Sigmoid colon (tissue), 7 donors: ENCODE results near the gene SYNE2. TPM values are rescaled to one million over a fixed set of nuclear protein-coding genes. Genes with fewer than 3 reads are reported as not detected.

ENCODE experiments used
- DNase-seq: peaks from one replicate; pipeline ENCODE4 v3.0.0-alpha.2; 2019
- H3K27ac ChIP-seq, 4 donors: fragments of 200-600 bp; sonication (generic); one replicate each; pipeline ENCODE4 v1.5.1; 2016 to 2019; ENCODE audit warnings: mild to moderate bottlenecking in 1 of 4
- H3K27me3 ChIP-seq, 3 donors: fragments of 200-600 bp; sonication (generic); one replicate each; pipeline ENCODE4 v1.5.1; 2019; ENCODE audit warnings: mild to moderate bottlenecking in 1 of 3
- H3K36me3 ChIP-seq, 4 donors: fragments of 200-600 bp; sonication (generic); one replicate each; pipeline ENCODE4 v1.5.1; 2016 to 2019
- H3K4me1 ChIP-seq, 4 donors: fragments of 200-600 bp; sonication (generic); one replicate each; pipeline ENCODE4 v1.5.1; 2017 to 2019
- H3K4me3 ChIP-seq, 4 donors: fragments of 200-600 bp; sonication (generic); one replicate each; pipeline ENCODE4 v1.5.1; 2017 to 2019; ENCODE audit warnings: mild to moderate bottlenecking in 2 of 4, moderate library complexity in 1 of 4
- H3K9me3 ChIP-seq, 4 donors: fragments of 200-600 bp in 3 of 4; sonication (generic) in 3 of 4; one replicate each; pipeline versions ENCODE4 v1.5.1 to v1.6.1; 2013 to 2019
- CTCF ChIP-seq, 4 experiments: fragments of 450-650 bp in 3 of 4; fragments of 200-600 bp in 1 of 4; IDR thresholded peaks; one replicate each; pipeline ENCODE4 v1.5.1; 2016 to 2019; ENCODE audit warnings: antibody characterized with exemption in 4 of 4, mild to moderate bottlenecking in 3 of 4, moderate library complexity in 2 of 4
- EP300 ChIP-seq, 4 donors: sonication (generic); formaldehyde crosslinking; IDR thresholded peaks; one replicate each; pipeline ENCODE4 v1.6.1; 2017; ENCODE audit warnings: antibody characterized with exemption in 4 of 4
- POLR2A ChIP-seq, 2 donors: fragments of 450-650 bp; IDR thresholded peaks; one replicate each; pipeline ENCODE4 v1.6.1; 2016; ENCODE audit warnings: antibody characterized with exemption in 2 of 2, mild to moderate bottlenecking in 2 of 2, moderate library complexity in 2 of 2
- POLR2AphosphoS5 ChIP-seq, 4 donors: sonication (generic); formaldehyde crosslinking; IDR thresholded peaks; one replicate each; pipeline ENCODE4 v1.6.1; 2017; ENCODE audit warnings: antibody characterized with exemption in 4 of 4
- WGBS, 2 donors: extraction: QIAGEN DNeasy Blood & Tissue Kit; methylation state at CpG; one replicate each; pipeline ENCODE4 v1.1.7; 2013; 5-methylcytosine and 5-hydroxymethylcytosine counted together
- intact Hi-C: fragments of 100-400 bp; cut with DNase I; formaldehyde crosslinking; loops from one replicate; pipeline ENCODE4 v1.15.1; 2023
- polyA plus RNA-seq, 3 donors: library from polyadenylated mRNA; stranded (reverse); fragments of 200-250 nt; gene quantifications; one replicate each; pipeline ENCODE4 v1.2.3, GENCODE V29; 2013
- total RNA-seq, 4 donors: library from RNA; depleted of rRNA; stranded (reverse); fragments of >200 nt; gene quantifications; one replicate each; pipeline ENCODE4 v1.1.0, GENCODE V29; 2016
- donor health status: healthy with polysubstance abuse.
- donor health status: Bipolar disorder and iron deficiency.
- donor health status: healthy.

SYNE2 gene
- total and polyA plus RNA-seq, 7 donors: 25.8 to 70.6 (median 54.6) TPM

DNA sequence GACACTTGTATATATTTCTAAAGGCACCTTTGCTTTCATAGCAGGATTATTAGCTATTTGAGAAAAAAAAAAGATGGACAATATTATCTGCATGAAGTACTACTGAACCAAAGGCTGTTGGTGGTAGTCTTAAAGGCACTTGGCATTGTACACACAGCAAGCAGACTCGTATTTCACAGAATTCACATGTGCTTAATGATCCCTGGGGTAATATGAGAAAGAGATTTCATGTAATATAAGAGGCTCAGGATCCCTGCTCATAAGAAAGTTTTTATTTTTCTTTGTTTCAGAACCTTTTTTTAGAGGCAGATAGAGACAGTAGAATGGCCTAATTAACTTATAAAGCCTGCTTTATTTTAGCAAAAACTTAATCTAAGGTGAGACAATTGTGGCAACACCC is 59.5 kb downstream of the SYNE2 start:
- TF ChIP-seq EP300 (IDR thresholded peaks at IDR 0.05): no peak
- TF ChIP-seq POLR2AphosphoS5 (IDR thresholded peaks at IDR 0.05): no peak
- TF ChIP-seq POLR2A (IDR thresholded peaks at IDR 0.05): no peak
- no peak for TF ChIP-seq CTCF (IDR thresholded peaks at IDR 0.05)
- intact Hi-C loops: no loop called here

DNA sequence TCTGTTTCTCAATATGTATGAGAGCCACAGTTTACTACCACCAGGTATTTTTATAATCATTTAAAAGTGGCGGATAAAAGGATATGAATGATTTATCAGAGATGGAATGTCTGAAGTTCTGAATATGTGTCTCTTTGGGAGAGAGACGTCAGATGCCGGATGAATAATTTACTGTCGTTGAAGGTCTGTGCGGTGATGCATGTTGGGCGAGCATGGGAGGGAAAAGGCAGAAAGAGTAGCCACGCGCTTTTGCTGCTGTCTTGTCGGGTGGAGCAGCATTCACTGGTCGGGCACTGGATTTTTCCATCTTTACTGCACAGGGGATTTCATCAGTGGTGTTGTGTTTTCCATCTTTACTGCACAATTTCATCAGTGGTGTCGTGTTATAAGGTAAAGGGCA is 65.6 kb downstream of the SYNE2 start:
- Histone ChIP-seq H3K4me1 (peaks cover 0 to 17% (median 4%) of the 10 kb centered on the region in 4 donors), H3K4me3 (no peak overlapping the region), H3K27ac (no peak overlapping the region), H3K9me3 (no peaks in the 10 kb centered on the region), H3K36me3 (no peaks in the 10 kb centered on the region), H3K27me3 (no peaks in the 10 kb centered on the region)
- WGBS, 2 donors: 94 to 96% methylated on average over 11 of the region's 11 CpGs
- DNase-seq: no peak
- TF ChIP-seq POLR2AphosphoS5 (IDR thresholded peaks at IDR 0.05) (no peak), POLR2A (IDR thresholded peaks at IDR 0.05) (no peak), CTCF (IDR thresholded peaks at IDR 0.05) (no peak), EP300 (IDR thresholded peaks at IDR 0.05) (no peak)
- intact Hi-C loops: no loop called here

More for the DNA sequence above, 59.5 kb downstream of the SYNE2 start:
- Histone ChIP-seq H3K9me3 (no peaks in the 10 kb centered on the region), H3K36me3 (no peaks in the 10 kb centered on the region), H3K27ac (no peak overlapping the region), H3K4me1 (peaks cover 0 to 22% (median 10%) of the 10 kb centered on the region in 4 donors), H3K27me3 (no peaks in the 10 kb centered on the region), H3K4me3 (no peak overlapping the region)
- WGBS, 2 donors: 90 to 95% methylated on average over 1 of the region's 1 CpG
- no peak for DNase-seq

- Histone ChIP-seq H3K4me1 (peaks cover 0 to 8% (median 4%) of the 10 kb centered on the region in 4 donors), H3K36me3 (no peaks in the 10 kb centered on the region), H3K27ac (peak overlapping the region; percentile 31 to 71 (median 56)), H3K27me3 (no peaks in the 10 kb centered on the region), H3K9me3 (no peaks in the 10 kb centered on the region), H3K4me3 (no peak overlapping the region)
- intact Hi-C loops: no loop called here
- WGBS, 2 donors: 28 to 60% methylated on average over 5 of the region's 5 CpGs
- TF ChIP-seq CTCF (IDR thresholded peaks at IDR 0.05) (no peak), POLR2A (IDR thresholded peaks at IDR 0.05) (no peak), EP300 (IDR thresholded peaks at IDR 0.05) (peak in 1 of 4 donors; percentile 30), POLR2AphosphoS5 (IDR thresholded peaks at IDR 0.05) (peak in 2 of 4 donors; percentile 9 to 17)
- DNase-seq: no peak
Measured at GRCh38 chr14:63922696-63923421, 70.1 kb downstream of the SYNE2 start.

GRCh38 chr14:63923422-63923752 is 70.6 kb downstream of the SYNE2 start:
- intact Hi-C loops: no loop called here
- no peaks in the 10 kb centered on the region for H3K36me3 ChIP-seq
- H3K27ac ChIP-seq: peak overlapping the region in 3 of 4 donors; percentile 35 to 71 (median 55)
- TF ChIP-seq EP300 (IDR thresholded peaks at IDR 0.05): no peak
- TF ChIP-seq POLR2AphosphoS5 (IDR thresholded peaks at IDR 0.05): no peak
- TF ChIP-seq POLR2A (IDR thresholded peaks at IDR 0.05): no peak
- no peak for TF ChIP-seq CTCF (IDR thresholded peaks at IDR 0.05)
- H3K4me1 ChIP-seq: peaks cover 0 to 8% (median 4%) of the 10 kb centered on the region in 4 donors
- H3K9me3 ChIP-seq: no peaks in the 10 kb centered on the region
- H3K4me3 ChIP-seq: no peak overlapping the region
- H3K27me3 ChIP-seq: no peaks in the 10 kb centered on the region
- no peak for DNase-seq

- TF ChIP-seq EP300 (IDR thresholded peaks at IDR 0.05) (no peak), CTCF (IDR thresholded peaks at IDR 0.05) (no peak), POLR2AphosphoS5 (IDR thresholded peaks at IDR 0.05) (no peak), POLR2A (IDR thresholded peaks at IDR 0.05) (no peak)
- Histone ChIP-seq H3K9me3 (no peaks in the 10 kb centered on the region), H3K4me1 (peaks cover 0 to 8% (median 4%) of the 10 kb centered on the region in 4 donors), H3K27ac (no peak overlapping the region), H3K27me3 (no peaks in the 10 kb centered on the region), H3K36me3 (no peaks in the 10 kb centered on the region), H3K4me3 (no peak overlapping the region)
- intact Hi-C loops: no loop called here
- no peak for DNase-seq
Measured at GRCh38 chr14:63924375-63924774, 71.6 kb downstream of the SYNE2 start.
